GM19025 (cell line): Measurements from ENCODE around the gene HBG2.
"Not testable (repeated sequence)": the region's sequence is repeated elsewhere in the genome, so short reads cannot be mapped to it uniquely, and the experiment has no call there.

Experiments used
- ATAC-seq: cut with Tn5 transposase; IDR thresholded peaks from one replicate; pipeline ENCODE4 v1.9.1; 2021; ENCODE audit warnings: mild to moderate bottlenecking, low read depth, moderate library complexity; ENCODE audit not compliant: unreplicated experiment

HBG2 gene

GRCh38 chr11:5254646-5255413, at the start of gene HBG2:
HBG2 (minus strand) TSS chr11:5254781; CDS start chr11:5254728, 53 bp downstream.
- ATAC-seq = not testable (repeated sequence)

DNA sequence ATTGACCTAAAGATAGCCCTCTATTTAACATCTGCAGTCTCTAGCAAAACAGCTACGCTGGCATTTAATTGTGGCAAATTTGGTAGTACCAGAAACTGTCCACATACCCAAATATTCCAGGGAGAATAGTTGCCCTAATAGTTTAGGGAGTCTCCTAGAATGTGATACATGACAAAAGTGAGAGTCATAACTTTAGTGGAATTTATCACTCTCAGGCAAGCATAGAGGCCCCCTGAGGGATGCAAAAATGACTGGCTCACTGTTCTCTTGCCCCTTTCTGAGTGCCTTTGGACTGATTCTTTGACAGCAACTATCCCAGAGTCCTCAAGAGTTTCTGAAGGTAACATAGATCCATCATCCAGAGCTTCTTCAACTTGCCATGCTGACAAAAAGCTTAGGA, 49.5 kb upstream of the HBG2 start:
- ATAC-seq = no peak

GRCh38 chr11:5303626-5304025, 49.0 kb upstream of the HBG2 start:
- ATAC-seq = no peak

GRCh38 chr11:5301846-5302245, 47.3 kb upstream of the HBG2 start, which contains the start of gene OR51B4:
OR51B4 (minus strand) TSS chr11:5301946; CDS start chr11:5301946, 0 bp downstream.
- ATAC-seq = no peak

- ATAC-seq = no peak
Measured at GRCh38 chr11:5300251-5300650, 45.7 kb upstream of the HBG2 start.

- no peak for ATAC-seq
Measured at GRCh38 chr11:5298451-5298850, 43.9 kb upstream of the HBG2 start.

DNA sequence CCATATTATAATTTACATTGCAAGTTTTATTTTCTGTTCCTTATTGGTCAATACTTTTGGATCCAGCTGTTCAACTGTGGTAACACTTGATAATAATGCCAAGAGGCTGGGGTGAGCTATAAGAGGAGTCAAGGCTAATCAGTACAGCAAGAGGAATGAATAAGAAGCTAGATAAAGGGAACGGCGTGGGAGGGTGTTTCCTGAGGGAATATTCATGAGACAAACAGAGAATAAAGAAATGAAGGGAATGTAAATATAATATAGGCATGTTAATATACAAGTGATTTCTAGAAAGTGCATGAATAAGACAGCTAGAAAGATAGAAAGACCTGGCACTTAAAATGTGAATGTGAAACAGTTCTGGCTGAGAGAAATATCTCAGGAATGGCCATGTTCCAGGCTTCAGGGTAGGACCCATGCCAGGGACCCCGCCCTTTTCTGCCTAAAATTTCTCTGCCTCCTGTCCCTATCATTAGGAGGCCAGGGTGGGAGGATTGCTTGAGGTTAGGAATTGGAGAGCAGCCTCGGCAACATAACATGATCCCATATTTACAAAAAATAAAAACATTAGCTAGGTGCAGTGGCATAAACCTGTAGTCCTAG, 43.2 kb upstream of the HBG2 start:
- ATAC-seq = no peak

DNA sequence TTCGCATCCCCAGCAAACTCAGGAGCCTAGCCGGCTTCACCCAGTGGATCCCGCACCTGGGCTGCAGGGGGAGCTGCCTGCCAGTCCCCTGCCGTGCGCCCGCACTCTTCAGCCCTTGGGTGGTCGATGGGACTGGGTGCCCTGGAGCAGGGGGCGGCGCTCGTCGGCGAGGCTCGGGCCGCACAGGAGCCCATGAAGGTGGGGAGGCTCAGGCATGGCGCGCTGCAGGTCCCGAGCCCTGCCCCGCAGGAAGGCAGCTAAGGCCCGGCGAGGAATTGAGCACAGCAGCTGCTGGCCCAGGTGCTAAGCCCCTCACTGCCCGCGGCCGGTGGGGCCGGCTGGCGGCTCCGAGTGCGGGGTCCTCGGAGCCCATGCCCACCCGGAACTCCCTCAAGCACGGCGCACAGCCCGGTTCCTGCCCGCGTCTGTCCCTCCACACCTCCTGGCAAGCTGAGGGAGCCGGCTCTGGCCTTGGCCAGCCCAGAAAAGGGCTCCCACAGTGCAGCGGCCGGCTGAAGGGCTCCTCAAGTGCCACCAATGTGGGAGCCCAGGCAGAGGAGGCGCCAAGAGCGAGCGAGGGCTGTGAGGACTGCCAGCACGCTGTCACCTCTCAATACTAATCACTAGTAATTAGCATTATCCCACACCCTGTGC, 39.9 kb upstream of the HBG2 start:
- not testable (repeated sequence) for ATAC-seq

DNA sequence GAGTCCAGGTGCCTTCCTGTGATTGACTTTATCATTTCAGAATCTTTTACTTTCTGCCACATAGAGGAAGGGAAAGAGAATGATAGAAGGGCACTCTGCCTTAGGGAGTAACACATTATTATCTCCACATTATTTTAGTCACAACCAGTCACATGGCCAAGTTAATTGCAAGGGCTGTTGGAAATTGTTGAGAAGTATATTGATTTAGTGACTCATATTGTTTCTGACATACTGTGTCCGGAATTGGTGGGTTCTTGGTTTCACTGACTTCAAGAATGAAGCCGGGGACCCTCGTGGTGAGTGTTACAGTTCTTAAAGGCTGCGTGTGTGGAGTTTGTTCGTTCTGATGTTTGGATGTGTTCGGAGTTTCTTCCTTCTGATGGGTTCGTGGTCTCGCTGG, 38.4 kb upstream of the HBG2 start:
- no peak for ATAC-seq

- ATAC-seq = peak; percentile 70
Measured at GRCh38 chr11:5291207-5291838, 36.7 kb upstream of the HBG2 start.

GRCh38 chr11:5290106-5290505, 35.5 kb upstream of the HBG2 start:
- ATAC-seq = no peak

DNA sequence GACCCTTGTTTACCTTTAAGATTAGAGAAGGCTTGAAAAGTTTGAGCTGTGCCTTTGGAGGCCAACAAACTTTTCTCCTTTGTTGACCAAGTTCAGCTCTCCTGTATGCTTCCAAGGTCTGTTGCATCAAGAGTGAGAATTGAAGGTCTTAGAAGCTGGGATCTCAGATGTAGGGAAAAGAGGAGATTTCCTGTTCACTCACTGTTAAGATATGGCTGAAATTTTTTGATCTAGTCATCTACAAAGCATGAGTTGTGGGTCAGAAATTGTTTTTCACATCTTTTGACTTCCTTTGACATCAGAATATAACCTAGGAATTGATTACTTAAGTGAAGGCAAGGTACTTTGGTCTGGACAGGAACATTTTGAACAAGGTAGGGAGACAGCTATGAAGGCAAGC, 35.1 kb upstream of the HBG2 start:
- ATAC-seq = no peak

- ATAC-seq = no peak
Measured at GRCh38 chr11:5288906-5289550, 34.4 kb upstream of the HBG2 start.

GRCh38 chr11:5288108-5288905, 33.7 kb upstream of the HBG2 start:
- ATAC-seq = no peak

GRCh38 chr11:5286901-5287300, 32.3 kb upstream of the HBG2 start:
- no peak for ATAC-seq

DNA sequence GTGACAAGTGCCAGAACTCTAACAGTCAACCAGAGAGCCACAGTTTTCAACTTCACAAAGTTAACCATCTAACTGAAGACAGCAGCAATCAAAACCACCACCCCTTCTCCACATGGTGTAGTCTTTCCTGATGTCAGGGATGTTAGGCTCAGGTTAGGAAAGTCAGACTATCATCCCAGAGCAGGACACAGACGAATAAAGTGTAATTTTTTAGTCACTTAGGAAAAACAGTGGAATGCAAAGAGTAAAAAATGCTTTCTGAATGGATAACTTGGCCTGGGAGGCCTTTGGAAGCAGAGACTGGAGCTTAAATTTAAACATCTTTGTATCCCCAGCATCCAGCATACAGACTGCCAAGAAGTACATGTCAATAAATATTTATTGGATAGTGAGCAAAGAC, 31.8 kb upstream of the HBG2 start:
- ATAC-seq = no peak

GRCh38 chr11:5285703-5286340, 31.2 kb upstream of the HBG2 start:
- ATAC-seq = no peak

- no peak for ATAC-seq
Measured at GRCh38 chr11:5284637-5285036, 30.1 kb upstream of the HBG2 start.

DNA sequence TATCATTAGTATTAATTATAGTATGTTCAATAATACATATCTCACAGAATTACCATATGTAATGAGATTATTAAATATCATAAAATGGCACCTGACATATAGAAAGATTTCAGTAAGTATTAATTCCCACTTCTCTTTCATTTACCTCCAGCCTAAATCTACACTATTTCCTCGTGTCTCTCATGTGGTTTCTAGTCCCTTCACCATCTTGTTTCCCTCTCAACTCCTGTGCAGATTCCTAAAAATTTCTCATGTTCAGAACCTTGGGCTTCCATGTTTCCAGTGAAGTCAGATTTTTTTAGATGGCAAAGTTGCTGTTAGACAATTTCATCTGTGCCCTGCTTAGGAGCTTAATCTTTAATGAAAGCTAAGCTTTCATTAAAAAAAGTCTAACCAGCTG, 29.3 kb upstream of the HBG2 start:
- no peak for ATAC-seq
